GM18520 (cell line): Measurements from ENCODE around the gene THAP11.
"Not testable (repeated sequence)": the region's sequence is repeated elsewhere in the genome, so short reads cannot be mapped to it uniquely, and the experiment has no call there.

Experiments used
- ATAC-seq: cut with Tn5 transposase; IDR thresholded peaks from one replicate; pipeline ENCODE4 v1.9.1; 2021; ENCODE audit not compliant: unreplicated experiment

Gene THAP11

DNA sequence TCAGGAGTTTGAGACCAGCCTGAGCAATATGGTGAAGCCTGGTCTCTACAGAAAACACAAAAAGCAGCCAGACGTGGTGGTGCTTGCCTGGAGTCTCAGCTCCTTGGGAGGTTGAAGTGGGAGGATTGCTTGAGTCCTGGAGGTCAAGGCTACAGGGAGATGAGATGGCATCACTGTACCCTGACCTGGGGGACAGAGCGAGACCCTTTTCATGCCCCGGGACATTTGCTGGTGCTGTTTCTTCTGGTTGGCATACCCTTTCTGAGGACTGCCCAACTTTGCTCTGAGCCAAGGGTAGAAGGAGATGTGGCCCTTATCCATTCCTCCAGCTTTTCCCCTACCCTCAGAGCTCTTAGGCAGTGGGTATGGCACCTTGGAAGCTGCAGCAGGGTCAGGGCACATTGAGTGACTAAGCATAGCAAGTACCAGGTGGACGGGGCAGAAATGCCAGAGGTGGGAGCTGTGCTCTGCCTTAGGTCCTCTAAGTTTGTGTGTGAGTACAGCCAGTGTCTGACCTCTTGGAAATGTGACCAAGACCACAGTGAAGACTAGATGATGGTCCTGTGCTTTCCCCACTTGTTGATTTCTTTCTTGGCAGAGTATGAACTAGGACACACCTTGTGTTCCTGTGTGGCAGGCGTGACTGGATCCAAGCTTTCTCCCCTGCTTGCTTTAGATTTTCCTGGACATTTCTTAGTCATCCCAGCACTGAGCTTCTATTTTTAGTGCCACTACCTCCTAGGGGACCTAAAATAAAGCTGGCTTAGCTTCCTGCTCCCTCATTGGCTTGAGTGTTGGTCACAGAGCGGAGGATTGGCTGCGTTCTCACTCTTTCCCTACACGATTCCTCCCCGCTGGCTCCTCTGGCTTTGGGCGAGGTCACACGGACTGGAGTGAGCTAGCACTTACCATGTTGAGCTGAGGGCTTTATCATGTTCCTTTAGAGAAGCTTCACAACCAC lies 20.8 kb downstream of the THAP11 start:
- ATAC-seq = no peak

DNA sequence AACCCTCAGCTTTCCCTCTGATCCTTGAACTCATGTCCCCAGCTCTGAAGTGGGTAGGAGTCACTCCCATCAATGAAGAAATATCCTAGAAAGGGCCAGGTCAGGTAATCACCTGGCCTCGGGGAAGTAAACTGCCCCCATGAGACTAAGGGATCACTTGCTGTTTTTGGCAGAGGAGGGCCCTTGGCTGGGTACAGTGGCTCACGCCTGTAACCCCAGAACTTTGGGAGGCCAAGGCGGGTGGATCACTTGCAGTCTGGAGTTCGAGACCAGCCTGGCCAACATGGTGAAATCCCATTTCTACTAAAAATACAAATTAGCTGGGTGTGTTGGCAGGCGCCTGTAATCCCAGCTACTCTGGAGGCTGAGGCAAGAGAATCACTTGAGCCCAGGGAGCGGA lies 21.9 kb downstream of the THAP11 start:
- not testable (repeated sequence) for ATAC-seq

- no peak for ATAC-seq
Observed at GRCh38 chr16:67864594-67864993, 22.5 kb downstream of the THAP11 start.

DNA sequence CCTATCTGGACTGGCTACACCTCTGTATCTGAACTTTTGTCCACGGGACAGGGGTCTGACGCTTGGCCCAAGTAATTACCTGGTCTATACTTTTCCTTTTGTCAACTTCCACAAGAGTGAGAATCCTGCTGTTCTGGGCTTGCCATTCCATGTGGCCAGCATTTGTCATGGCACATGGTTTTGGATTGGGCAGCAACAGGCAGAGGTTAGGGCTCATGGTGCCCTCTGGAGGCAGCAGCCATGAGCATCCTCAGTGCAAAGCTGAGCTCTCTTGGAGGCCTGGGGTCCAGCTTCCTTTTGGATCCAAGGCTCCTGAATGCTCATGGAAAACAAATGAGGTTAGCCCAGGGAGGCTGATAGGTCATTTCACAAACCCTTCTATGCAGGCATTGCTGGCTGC lies 23.2 kb downstream of the THAP11 start:
- ATAC-seq = no peak

- ATAC-seq = no peak
Observed at GRCh38 chr16:67868290-67868689, 26.2 kb downstream of the THAP11 start.

GRCh38 chr16:67869653-67870052 lies 27.5 kb downstream of the THAP11 start:
- ATAC-seq = no peak

DNA sequence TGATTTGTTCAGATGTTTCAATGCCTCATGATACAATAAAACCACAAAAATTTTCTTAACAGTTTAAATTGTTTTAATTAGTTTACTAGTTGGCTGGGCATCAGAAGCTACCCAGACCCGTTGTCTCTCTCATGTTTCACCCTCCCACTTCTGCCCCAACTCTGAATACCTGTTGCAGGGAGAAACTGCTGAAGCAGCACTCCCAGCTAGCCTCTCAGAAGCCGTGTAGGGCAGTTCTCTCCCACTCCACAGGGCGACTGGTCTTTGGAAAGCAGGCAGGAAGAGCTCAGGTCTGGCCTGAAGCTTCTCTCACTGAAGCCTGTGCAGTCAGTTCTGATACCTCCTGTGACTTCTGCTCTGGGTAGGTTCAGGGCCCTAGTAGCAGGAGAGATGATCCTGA lies 29.1 kb downstream of the THAP11 start:
- ATAC-seq = no peak

GRCh38 chr16:67872131-67872630 lies 30.1 kb downstream of the THAP11 start:
- ATAC-seq = no peak

GRCh38 chr16:67872631-67873434 lies 30.7 kb downstream of the THAP11 start, which contains the start of gene EDC4:
Gene EDC4, plus strand, starts transcription at chr16:67873052. Its CDS starts 210 bp downstream, at chr16:67873262.
- peak; percentile 73 for ATAC-seq

GRCh38 chr16:67873435-67874370 lies 31.6 kb downstream of the THAP11 start:
- ATAC-seq = no peak

DNA sequence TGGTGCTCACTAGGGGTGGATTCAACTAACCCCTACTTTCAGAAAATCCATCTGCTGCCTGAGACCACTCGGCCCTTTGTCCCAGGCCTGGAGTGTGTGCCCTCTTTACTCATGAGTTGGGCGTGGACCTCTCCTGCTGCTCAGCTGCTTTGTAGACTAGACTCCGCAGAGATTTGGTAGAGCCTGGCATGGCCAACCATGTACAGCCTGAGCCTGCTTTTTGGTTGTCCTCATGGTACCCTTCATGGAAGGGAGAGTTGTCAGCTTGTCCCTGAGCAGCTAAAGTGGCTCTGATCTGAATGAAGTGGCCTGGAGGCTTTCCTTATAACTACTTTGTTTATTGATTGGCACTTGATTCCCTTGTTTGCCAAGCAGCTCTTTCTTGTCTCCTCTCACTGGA lies 32.3 kb downstream of the THAP11 start:
- ATAC-seq = no peak

DNA sequence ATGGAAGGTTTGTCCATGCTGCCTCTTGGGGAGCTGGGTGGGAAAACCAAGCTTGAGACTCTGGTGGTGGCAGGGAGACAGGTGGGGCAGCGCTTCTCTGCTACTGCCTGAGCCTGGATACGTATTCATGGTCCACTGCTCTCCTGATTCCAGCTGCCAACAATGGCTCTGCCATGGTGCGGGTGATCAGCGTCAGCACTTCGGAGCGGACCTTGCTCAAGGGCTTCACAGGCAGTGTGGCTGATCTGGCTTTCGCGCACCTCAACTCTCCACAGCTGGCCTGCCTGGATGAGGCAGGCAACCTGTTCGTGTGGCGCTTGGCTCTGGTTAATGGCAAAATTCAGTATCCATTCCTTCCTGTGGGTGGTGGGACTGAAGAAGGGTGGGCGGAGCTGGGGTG lies 34.9 kb downstream of the THAP11 start:
- ATAC-seq = no peak

GRCh38 chr16:67878232-67878631 lies 36.1 kb downstream of the THAP11 start:
- no peak for ATAC-seq

GRCh38 chr16:67878846-67879245 lies 36.7 kb downstream of the THAP11 start:
- no peak for ATAC-seq

GRCh38 chr16:67879462-67879861 lies 37.3 kb downstream of the THAP11 start:
- ATAC-seq = no peak

DNA sequence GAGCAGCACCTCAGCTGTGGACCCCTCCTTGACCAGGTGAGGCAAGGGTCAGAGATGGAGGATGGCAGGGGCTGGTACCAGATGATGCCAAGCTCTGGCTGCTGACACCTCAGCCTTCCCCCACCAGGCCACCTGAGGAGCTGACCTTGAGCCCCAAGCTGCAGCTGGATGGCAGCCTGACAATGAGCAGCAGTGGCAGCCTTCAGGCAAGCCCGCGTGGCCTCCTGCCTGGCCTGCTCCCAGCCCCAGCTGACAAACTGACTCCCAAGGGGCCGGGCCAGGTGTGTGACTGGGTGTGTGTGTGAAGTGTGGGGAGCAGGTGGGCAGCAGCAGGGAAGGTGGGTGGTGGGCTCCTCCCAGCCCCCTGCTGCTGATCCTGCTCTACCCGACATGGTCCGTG lies 37.8 kb downstream of the THAP11 start:
- ATAC-seq = no peak

DNA sequence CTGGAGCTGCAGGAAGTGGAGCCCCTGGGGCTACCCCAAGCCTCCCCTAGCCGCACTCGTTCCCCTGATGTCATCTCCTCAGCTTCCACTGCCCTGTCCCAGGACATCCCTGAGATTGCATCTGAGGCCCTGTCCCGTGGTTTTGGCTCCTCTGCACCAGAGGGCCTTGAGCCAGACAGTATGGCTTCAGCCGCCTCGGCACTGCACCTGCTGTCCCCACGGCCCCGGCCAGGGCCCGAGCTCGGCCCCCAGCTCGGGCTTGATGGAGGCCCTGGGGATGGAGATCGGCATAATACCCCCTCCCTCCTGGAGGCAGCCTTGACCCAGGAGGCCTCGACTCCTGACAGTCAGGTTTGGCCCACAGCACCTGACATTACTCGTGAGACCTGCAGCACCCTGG lies 38.5 kb downstream of the THAP11 start:
- ATAC-seq = no peak

DNA sequence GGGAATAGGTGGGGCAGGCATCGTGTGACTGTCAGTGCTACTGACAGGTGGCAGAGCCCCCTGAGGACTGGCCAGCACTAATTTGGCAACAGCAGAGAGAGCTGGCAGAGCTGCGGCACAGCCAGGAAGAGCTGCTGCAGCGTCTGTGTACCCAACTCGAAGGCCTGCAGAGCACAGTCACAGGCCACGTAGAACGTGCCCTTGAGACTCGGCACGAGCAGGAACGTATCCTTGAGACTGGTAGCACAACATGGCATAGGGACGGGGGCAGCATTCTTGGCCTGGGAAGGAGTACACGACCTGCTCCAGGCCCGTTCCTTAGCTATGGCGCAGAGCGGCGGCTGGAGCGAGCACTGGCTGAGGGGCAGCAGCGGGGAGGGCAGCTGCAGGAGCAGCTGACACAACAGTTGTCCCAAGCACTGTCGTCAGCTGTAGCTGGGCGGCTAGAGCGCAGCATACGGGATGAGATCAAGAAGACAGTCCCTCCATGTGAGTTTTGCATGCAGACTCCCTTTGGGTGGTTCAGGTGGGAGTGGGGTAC lies 39.6 kb downstream of the THAP11 start:
- ATAC-seq = no peak

GRCh38 chr16:67882374-67883145 lies 40.4 kb downstream of the THAP11 start:
- ATAC-seq = no peak
